Lower leg skin (tissue), 3 donors: Measurements from ENCODE around the gene DACT2.

Source experiments
- POLR2A ChIP-seq, 2 donors: fragments of 450-650 bp; IDR thresholded peaks; one replicate each; pipeline ENCODE4 v1.6.1; 2016 to 2017; ENCODE audit warnings: antibody characterized with exemption in 2 of 2, mild to moderate bottlenecking in 1 of 2, moderate library complexity in 1 of 2
- TF ChIP-seq, protein P1 (sequence below), 3 donors: fragments of 450-650 bp; IDR thresholded peaks; one replicate each; pipeline ENCODE4 v1.5.1; 2016; ENCODE audit warnings: antibody characterized with exemption in 3 of 3, mild to moderate bottlenecking in 3 of 3, moderate library complexity in 2 of 3

- TF ChIP-seq, protein P1, sequence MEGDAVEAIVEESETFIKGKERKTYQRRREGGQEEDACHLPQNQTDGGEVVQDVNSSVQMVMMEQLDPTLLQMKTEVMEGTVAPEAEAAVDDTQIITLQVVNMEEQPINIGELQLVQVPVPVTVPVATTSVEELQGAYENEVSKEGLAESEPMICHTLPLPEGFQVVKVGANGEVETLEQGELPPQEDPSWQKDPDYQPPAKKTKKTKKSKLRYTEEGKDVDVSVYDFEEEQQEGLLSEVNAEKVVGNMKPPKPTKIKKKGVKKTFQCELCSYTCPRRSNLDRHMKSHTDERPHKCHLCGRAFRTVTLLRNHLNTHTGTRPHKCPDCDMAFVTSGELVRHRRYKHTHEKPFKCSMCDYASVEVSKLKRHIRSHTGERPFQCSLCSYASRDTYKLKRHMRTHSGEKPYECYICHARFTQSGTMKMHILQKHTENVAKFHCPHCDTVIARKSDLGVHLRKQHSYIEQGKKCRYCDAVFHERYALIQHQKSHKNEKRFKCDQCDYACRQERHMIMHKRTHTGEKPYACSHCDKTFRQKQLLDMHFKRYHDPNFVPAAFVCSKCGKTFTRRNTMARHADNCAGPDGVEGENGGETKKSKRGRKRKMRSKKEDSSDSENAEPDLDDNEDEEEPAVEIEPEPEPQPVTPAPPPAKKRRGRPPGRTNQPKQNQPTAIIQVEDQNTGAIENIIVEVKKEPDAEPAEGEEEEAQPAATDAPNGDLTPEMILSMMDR (IDR thresholded peaks at IDR 0.05) = no peak
- no peak for TF ChIP-seq POLR2A (IDR thresholded peaks at IDR 0.05)
Observed at GRCh38 chr6:168270274-168271172, 49.1 kb downstream of the DACT2 start.
